Left lobe of liver (tissue), 1 donor: Measurements from ENCODE around the gene TSPAN18. TPM values are rescaled to one million over a fixed set of nuclear protein-coding genes. Genes with fewer than 3 reads are reported as not detected.

Experiments
- total RNA-seq: library from RNA; stranded (reverse); gene quantifications from one replicate; pipeline ENCODE4 v1.2.1, GENCODE V29; 2021
- donor health status: DM: no; HTN: yes; CAD: no.

TSPAN18 gene
- total RNA-seq, 1 donor from 2014 or later: 4.2 TPM

Other genes starting within 250 kb of the TSPAN18 start
- 60.6 TPM for gene CD82, start 161.3 kb upstream of the TSPAN18 start, total RNA-seq
- 8.7 TPM for gene TP53I11, start 223.9 kb downstream of the TSPAN18 start, total RNA-seq